MCF 10A (cell line): ENCODE data around the gene BCL2L1. TPM values are rescaled to one million over a fixed set of nuclear protein-coding genes. Genes with fewer than 3 reads are reported as not detected.

Experiments
- BruUV-seq: library from RNA; stranded (reverse); fragments of 400-500 nt; replicated peaks from 2 replicates; lab custom pipeline; 2021; lab: Mats Ljungman, UMichigan
- CTCF ChIA-PET: fragments of 300-600 bp; sonication (Branson Sonifier 250); formaldehyde crosslinking; extraction: SDS; loops from one replicate; lab custom pipeline; 2021; ENCODE audit warnings: antibody characterized with exemption, inconsistent platforms; lab: Yijun Ruan, JAX
- POLR2A ChIA-PET: fragments of 300-600, 350-650 bp; sonication (Branson Sonifier 250); formaldehyde crosslinking; extraction: SDS; loops from one replicate; lab custom pipeline; 2020; ENCODE audit warnings: antibody characterized with exemption, inconsistent platforms; lab: Yijun Ruan, JAX
- DNase-seq: peaks from one replicate; pipeline ENCODE4 v3.0.0-alpha.2; 2018; ENCODE audit not compliant: unreplicated experiment
- H3K27ac Mint-ChIP-seq: one replicate; pipeline ENCODE4 v1.8.0; 2022; ENCODE audit warnings: mild to moderate bottlenecking, low read depth, mixed read lengths; ENCODE audit not compliant: unreplicated experiment
- H3K27me3 Mint-ChIP-seq: one replicate; pipeline ENCODE4 v1.8.0; 2022; ENCODE audit warnings: mixed read lengths; ENCODE audit not compliant: insufficient read depth, unreplicated experiment
- H3K36me3 Mint-ChIP-seq: one replicate; pipeline ENCODE4 v1.8.0; 2022; ENCODE audit warnings: mild to moderate bottlenecking, moderate library complexity, mixed read lengths; ENCODE audit not compliant: insufficient read depth, unreplicated experiment
- H3K4me1 Mint-ChIP-seq: one replicate; pipeline ENCODE4 v1.8.0; 2022; ENCODE audit warnings: mixed read lengths; ENCODE audit not compliant: insufficient read depth, unreplicated experiment
- H3K4me3 Mint-ChIP-seq: one replicate; pipeline ENCODE4 v1.8.0; 2022; ENCODE audit warnings: mild to moderate bottlenecking, moderate library complexity, mixed read lengths; ENCODE audit not compliant: unreplicated experiment
- H3K9me3 Mint-ChIP-seq: one replicate; pipeline ENCODE4 v1.8.0; 2022; ENCODE audit warnings: mixed read lengths; ENCODE audit not compliant: unreplicated experiment
- intact Hi-C: fragments of 100-400 bp; cut with micrococcal nuclease; formaldehyde crosslinking; loops from 2 replicates; pipeline ENCODE4 v1.14.1; 2022
- total RNA-seq: library from RNA; stranded (reverse); gene quantifications from 2 replicates; pipeline ENCODE4 v1.2.3, GENCODE V29; 2022
- TF ChIP-seq, protein P1 (sequence below): fragments of 200-600 bp; IDR thresholded peaks from one replicate; pipeline ENCODE4 v1.8.0; 2022; ENCODE audit warnings: antibody characterized with exemption, mild to moderate bottlenecking; ENCODE audit not compliant: unreplicated experiment

Gene BCL2L1
- total RNA-seq, 1 experiment from 2014 or later, result 156 TPM

DNA sequence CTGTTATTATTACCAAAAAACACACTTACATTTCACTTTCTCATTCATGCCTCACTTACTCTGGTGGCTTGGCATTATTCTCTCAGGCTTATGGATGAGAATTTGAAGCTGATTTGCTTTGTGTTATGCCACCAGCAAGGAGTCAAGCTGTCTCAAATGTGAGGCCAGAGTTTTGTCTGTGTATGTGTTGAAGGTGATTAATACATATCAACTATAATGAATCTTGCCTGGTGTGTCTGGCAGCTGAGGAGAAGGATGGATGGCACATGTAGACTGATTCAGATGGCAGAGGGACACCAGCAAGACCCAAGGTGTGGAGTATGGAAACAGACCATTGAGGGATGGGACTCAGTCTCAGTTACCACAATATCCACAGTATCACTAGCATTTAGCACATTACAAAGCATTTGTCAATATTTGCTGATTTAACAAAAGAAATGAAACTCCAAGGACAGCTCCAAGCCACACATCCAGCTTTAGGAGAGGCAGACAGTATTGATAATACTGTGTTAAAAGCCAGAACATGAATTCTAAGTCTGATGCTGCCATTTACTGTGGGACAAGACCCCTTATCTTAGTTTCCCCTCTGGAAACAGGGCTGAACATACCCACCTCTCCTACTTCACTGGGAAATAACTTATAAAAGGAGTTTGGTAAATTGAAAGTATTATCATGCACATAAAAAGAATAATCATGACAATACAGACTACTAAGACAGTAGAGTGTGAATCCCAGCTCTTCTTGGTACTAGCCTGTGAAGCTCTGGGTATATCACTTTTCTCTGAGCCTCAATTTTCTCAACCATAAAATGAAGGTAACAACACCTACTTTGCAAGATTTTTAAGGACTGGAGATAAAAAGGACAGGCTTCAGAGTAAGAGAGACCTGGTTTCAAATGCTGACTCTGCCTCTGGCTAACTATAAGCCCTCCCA is 11.2 kb downstream of the BCL2L1 start:
- TSS peak; percentile 94 for BruUV-seq
- intact Hi-C loops, result loop anchor here (1.0 kb wide), 1 partner anchor 10 kb away; no protein-coding TSS in a partner anchor
- no peak for DNase-seq
- POLR2A ChIA-PET, result interaction anchor here (0.8 to 13.2 kb wide), 19 partner anchors 2 to 165 kb away, joined by 3 to 491 read pairs (median 8); partner anchors contain the start of genes BCL2L1, ID1 and TPX2
- no peaks in the 10 kb centered on the region for H3K9me3 Mint-ChIP-seq
- H3K4me1 Mint-ChIP-seq, result peaks cover 73% of the 10 kb centered on the region
- CTCF ChIA-PET, result interaction anchor here (0.7 to 21.5 kb wide), 14 partner anchors 9 to 321 kb away, joined by 3 to 626 read pairs (median 5); partner anchors contain the start of gene BCL2L1
- TF ChIP-seq, protein P1, sequence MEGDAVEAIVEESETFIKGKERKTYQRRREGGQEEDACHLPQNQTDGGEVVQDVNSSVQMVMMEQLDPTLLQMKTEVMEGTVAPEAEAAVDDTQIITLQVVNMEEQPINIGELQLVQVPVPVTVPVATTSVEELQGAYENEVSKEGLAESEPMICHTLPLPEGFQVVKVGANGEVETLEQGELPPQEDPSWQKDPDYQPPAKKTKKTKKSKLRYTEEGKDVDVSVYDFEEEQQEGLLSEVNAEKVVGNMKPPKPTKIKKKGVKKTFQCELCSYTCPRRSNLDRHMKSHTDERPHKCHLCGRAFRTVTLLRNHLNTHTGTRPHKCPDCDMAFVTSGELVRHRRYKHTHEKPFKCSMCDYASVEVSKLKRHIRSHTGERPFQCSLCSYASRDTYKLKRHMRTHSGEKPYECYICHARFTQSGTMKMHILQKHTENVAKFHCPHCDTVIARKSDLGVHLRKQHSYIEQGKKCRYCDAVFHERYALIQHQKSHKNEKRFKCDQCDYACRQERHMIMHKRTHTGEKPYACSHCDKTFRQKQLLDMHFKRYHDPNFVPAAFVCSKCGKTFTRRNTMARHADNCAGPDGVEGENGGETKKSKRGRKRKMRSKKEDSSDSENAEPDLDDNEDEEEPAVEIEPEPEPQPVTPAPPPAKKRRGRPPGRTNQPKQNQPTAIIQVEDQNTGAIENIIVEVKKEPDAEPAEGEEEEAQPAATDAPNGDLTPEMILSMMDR, result no peak
- peaks cover 66% of the 10 kb centered on the region for H3K36me3 Mint-ChIP-seq
- no peaks in the 10 kb centered on the region for H3K27me3 Mint-ChIP-seq
- H3K27ac Mint-ChIP-seq, result peak overlapping the region; percentile 96
- peak overlapping the region; percentile 51 for H3K4me3 Mint-ChIP-seq

DNA sequence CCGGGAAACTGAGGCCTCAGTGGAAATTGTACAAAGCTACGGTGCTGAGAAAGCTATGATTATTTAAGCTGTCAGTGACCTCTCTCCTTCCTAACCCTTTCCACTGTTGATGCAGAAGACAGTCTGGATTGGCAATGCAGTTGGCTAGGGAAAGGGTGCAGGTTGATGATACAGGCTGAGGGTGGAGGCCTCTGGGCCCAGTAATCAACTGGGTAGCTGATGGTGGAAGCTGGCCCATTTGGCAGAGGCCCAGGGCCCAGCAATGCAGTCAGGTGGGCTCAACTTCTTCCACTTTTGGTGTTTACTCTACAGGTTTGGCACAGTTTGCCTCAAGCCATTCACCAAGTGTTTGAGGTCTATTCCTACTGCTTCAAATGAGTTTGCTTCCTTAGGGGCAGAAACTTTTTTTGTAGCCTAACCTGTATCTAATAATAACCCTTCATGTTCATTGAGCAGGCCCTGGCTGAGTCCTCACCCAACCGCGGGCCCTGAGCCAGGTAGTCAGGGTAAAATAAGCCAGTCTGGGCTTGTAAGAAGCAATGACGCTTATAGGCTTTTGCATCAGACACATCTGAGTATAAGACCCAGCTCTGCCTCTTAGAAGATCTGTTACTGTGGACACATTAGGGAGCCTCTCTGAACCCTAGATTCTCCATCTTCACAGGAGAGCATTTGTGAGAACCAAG is 12.1 kb downstream of the BCL2L1 start:
- no TSS peak for BruUV-seq
- TF ChIP-seq, protein P1, result no peak
- Mint-ChIP-seq H3K9me3 (no peaks in the 10 kb centered on the region), H3K4me3 (peak overlapping the region; percentile 55), H3K27me3 (no peaks in the 10 kb centered on the region), H3K36me3 (peaks cover 66% of the 10 kb centered on the region), H3K27ac (peak overlapping the region; percentile 96), H3K4me1 (peaks cover 70% of the 10 kb centered on the region)
- intact Hi-C loops, result no loop called here
- peak; percentile 96 for DNase-seq
- POLR2A ChIA-PET, result interaction anchor here (0.5 to 11.4 kb wide), 16 partner anchors 8 to 150 kb away, joined by 3 to 491 read pairs (median 12); partner anchors contain the start of genes BCL2L1, ID1 and TPX2
- CTCF ChIA-PET, result interaction anchor here (0.6 to 21.5 kb wide), 12 partner anchors 9 to 250 kb away, joined by 3 to 626 read pairs (median 4); partner anchors contain the start of gene BCL2L1

DNA sequence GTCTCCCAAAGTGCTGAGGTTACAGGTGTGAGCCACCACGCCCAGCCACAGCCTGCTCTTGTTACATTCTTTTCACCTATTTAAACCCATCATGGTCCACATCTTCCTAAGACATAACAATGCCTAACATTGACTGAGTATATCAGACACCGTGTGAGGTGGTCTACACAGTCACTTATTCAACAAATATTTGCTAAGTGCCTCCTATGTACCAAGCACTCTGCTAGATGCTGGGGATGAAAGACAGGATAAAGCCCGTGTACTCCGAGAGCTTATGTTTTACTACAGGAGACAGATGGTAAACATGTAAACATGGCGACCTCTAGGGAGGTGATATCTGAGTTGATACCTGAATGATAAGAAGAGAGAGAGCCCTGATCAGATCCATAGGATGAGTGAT is 12.7 kb downstream of the BCL2L1 start:
- no peak for DNase-seq
- ChIA-PET CTCF (interaction anchor here (0.6 to 21.5 kb wide), 7 partner anchors 9 to 197 kb away, joined by 3 to 626 read pairs (median 4); partner anchors contain the start of gene BCL2L1), POLR2A (interaction anchor here (0.7 to 11.4 kb wide), 13 partner anchors 9 to 150 kb away, joined by 3 to 491 read pairs (median 19); partner anchors contain the start of genes BCL2L1, ID1 and TPX2)
- Mint-ChIP-seq H3K4me3 (peak overlapping the region; percentile 55), H3K27me3 (no peaks in the 10 kb centered on the region), H3K27ac (peak overlapping the region; percentile 96), H3K36me3 (peaks cover 60% of the 10 kb centered on the region), H3K9me3 (no peaks in the 10 kb centered on the region), H3K4me1 (peaks cover 70% of the 10 kb centered on the region)
- TF ChIP-seq, protein P1, result no peak
- BruUV-seq, result no TSS peak
- intact Hi-C loops, result no loop called here
